OCI-LY3 (cell line): Measurements from ENCODE around the gene CTAG1A.
"Not testable (repeated sequence)": the region's sequence is repeated elsewhere in the genome, so short reads cannot be mapped to it uniquely, and the experiment has no call there.

Experiments
- EZH2phosphoT487 ChIP-seq: fragments of 200-600 bp; shearing (Covaris generic); IDR thresholded peaks from 2 replicates; pipeline ENCODE4 v1.6.1; 2018; ENCODE audit warnings: antibody characterized with exemption, mixed run types, low read depth
- TF ChIP-seq, protein P1 (sequence below): fragments of 200-600, 300-600 bp; sonication (generic); IDR thresholded peaks from 2 replicates; pipeline ENCODE4 v1.5.1; 2014; ENCODE audit warnings: antibody characterized with exemption, low read length, low read depth

DNA sequence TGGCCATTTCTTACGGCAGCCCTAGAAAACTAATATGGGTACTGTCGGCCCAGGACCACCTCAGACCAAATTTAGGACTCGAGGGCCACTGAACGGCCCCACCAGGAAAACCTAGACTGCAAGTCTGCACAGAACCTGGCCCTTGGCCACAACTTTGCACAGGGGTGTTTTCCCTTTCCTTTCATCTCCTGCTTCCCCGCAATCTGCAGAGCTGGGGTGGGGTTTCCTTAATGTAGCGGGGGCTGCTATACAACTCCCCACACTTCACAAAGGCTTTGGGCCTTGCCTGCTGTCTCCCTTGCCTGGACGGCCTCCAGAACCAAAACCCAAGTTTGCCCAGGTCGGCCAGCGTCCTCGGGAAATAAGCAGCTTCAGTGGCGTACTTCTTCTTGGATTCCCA is 46.0 kb downstream of the CTAG1A start:
- TF ChIP-seq, protein P1, sequence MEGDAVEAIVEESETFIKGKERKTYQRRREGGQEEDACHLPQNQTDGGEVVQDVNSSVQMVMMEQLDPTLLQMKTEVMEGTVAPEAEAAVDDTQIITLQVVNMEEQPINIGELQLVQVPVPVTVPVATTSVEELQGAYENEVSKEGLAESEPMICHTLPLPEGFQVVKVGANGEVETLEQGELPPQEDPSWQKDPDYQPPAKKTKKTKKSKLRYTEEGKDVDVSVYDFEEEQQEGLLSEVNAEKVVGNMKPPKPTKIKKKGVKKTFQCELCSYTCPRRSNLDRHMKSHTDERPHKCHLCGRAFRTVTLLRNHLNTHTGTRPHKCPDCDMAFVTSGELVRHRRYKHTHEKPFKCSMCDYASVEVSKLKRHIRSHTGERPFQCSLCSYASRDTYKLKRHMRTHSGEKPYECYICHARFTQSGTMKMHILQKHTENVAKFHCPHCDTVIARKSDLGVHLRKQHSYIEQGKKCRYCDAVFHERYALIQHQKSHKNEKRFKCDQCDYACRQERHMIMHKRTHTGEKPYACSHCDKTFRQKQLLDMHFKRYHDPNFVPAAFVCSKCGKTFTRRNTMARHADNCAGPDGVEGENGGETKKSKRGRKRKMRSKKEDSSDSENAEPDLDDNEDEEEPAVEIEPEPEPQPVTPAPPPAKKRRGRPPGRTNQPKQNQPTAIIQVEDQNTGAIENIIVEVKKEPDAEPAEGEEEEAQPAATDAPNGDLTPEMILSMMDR: not testable (repeated sequence)
- TF ChIP-seq EZH2phosphoT487: not testable (repeated sequence)
